Adipose tissue (tissue), 3 donors: ENCODE results near the gene TRDMT1. TPM values are rescaled to one million over a fixed set of nuclear protein-coding genes. Genes with fewer than 3 reads are reported as not detected.
A peak's percentile ranks its signal among the peaks of the same experiment; 100 is the strongest.

Experiments
- H3K27ac ChIP-seq: one replicate; pipeline ENCODE4 v1.5.1; 2013; ENCODE audit warnings: low read depth, low read length
- WGBS, 3 donors: extraction: QIAGEN DNeasy Blood & Tissue Kit; methylation state at CpG; one replicate each; pipeline ENCODE4 v1.1.7; 2013; 5-methylcytosine and 5-hydroxymethylcytosine counted together
- polyA plus RNA-seq, 3 donors: library from polyadenylated mRNA; stranded (reverse); fragments of 200-250 nt; gene quantifications; one replicate each; pipeline ENCODE4 v1.2.3, GENCODE V29; 2013
- donor health status: healthy with polysubstance abuse.
- donor health status: Bipolar disorder and iron deficiency.
- donor health status: healthy.

TRDMT1 gene
- 1 to 10 TPM; 1.3 to 2.7 (median 1.6) TPM for polyA plus RNA-seq

GRCh38 chr10:17200912-17201793 lies at the start of gene TRDMT1:
Gene TRDMT1, minus strand, starts transcription at chr10:17201672. Its CDS starts 38 bp downstream, at chr10:17201634.
- 0% methylated on average over 49 to 60 of the region's 60 CpGs for WGBS, 3 donors
- H3K27ac ChIP-seq = peak within 1 kb of the TSS; percentile 71

DNA sequence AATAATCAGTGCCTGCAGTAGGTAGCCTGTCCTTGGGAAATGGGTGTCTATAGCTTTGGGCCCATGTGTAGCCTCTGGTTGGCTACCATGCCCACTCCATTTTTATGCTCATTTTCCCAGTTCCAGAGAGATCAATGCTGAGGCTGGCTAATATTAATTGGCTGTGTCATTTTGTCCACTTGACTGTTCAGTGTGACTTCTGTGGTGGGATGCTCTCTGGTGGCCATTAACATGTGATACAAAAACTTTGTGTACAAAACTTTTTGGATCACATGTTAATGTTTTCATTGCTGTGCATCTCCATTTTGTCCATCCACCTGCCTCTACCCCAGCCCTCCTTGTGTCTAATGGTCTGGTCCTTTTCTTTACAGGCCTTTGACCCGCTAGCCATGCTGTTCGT lies 49.3 kb upstream of the TRDMT1 start:
- 93 to 96% (median 95%) methylated on average over 2 of the region's 2 CpGs for WGBS, 3 donors
- H3K27ac ChIP-seq = no peak overlapping the region

GRCh38 chr10:17249820-17250219 lies 48.3 kb upstream of the TRDMT1 start:
- WGBS, 3 donors = 39 to 73% (median 69%) methylated on average over 4 of the region's 4 CpGs
- no peak overlapping the region for H3K27ac ChIP-seq

- H3K27ac ChIP-seq = no peak overlapping the region
- WGBS, 3 donors = 61 to 89% (median 83%) methylated on average over 1 of the region's 1 CpG
Measured at GRCh38 chr10:17248964-17249363, 47.5 kb upstream of the TRDMT1 start.

GRCh38 chr10:17247210-17247609 lies 45.7 kb upstream of the TRDMT1 start:
- WGBS, 3 donors = 73 to 88% (median 86%) methylated on average over 1 of the region's 1 CpG

DNA sequence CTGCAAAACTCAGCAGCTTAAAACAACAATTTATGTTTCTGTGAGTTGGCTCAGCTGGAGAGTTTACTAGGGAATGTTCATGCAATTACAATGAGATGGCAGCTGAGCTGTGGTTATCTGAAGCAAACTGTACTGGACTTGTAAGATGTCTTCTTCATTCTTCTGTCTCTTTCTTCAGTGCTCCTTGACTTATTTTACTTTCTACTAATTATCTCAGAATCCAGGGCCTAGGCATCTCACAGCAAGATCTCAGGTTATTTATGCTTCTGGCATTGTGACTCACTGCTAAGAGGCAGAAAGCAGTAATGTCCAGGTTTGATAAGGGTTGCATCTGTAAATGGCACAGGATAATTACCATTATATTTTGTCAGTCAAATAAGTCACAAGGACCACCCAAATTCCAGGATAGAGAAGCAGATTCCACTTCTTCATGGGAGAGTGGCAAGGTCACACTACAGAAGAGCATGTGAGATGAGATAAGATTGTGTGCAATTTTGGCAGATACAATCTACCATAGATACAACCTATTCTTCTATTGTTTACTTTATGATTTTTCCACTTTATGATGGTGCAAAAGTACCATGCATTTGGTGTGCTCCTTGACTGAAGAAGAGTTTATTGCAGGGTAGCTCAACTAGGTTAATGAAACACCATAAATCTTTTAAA lies 43.4 kb upstream of the TRDMT1 start:
- H3K27ac ChIP-seq = no peak overlapping the region

More at GRCh38 chr10:17247210-17247609, 45.7 kb upstream of the TRDMT1 start:
- H3K27ac ChIP-seq = no peak overlapping the region

DNA sequence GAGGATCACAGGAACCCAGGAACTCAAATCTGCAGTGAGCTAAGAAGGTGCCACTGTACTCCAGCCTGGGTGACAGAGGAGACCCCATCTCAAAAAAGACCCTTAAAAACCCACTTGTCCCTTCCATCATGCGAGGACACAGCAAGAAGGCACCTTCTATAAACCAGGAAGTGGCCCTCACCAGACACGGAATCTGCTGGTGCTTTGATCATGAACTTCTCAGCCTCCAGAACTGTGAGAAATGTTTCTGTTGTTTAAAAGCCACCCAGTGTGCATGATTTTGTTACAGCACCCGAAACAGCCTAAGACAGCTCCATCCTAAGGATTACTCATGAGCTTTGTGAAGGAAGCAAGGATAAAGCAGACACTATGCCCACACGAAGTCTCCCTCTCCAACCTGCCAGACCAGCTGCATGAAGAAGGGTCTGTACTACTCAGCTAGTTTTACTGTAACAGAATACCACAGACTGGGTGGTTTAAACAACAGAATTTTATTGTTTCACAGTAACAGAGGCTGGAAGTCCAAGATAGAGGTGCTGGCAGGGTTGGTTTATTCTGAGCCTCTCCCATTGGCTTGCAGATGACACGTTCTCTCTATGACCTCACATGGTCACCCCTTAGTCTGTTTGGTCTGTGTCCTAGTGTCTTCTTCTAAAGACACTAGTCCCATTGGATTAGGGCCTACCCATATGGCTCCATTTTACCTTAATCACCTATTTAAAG lies 40.3 kb upstream of the TRDMT1 start:
- WGBS, 3 donors = 81 to 94% (median 88%) methylated on average over 5 of the region's 5 CpGs
- no peak overlapping the region for H3K27ac ChIP-seq

- 88 to 94% (median 91%) methylated on average over 4 of the region's 4 CpGs for WGBS, 3 donors
- H3K27ac ChIP-seq = no peak overlapping the region
Measured at GRCh38 chr10:17240616-17241015, 39.1 kb upstream of the TRDMT1 start.

GRCh38 chr10:17240096-17240495 lies 38.6 kb upstream of the TRDMT1 start:
- H3K27ac ChIP-seq = no peak overlapping the region
- 94 to 97% (median 94%) methylated on average over 2 of the region's 2 CpGs for WGBS, 3 donors

GRCh38 chr10:17239345-17240085 lies 38.0 kb upstream of the TRDMT1 start:
- H3K27ac ChIP-seq = no peak overlapping the region
- 88 to 96% (median 91%) methylated on average over 6 of the region's 6 CpGs for WGBS, 3 donors

- WGBS, 3 donors = 59 to 73% (median 66%) methylated on average over 12 of the region's 12 CpGs
Measured at GRCh38 chr10:17238445-17239291, 37.2 kb upstream of the TRDMT1 start.

DNA sequence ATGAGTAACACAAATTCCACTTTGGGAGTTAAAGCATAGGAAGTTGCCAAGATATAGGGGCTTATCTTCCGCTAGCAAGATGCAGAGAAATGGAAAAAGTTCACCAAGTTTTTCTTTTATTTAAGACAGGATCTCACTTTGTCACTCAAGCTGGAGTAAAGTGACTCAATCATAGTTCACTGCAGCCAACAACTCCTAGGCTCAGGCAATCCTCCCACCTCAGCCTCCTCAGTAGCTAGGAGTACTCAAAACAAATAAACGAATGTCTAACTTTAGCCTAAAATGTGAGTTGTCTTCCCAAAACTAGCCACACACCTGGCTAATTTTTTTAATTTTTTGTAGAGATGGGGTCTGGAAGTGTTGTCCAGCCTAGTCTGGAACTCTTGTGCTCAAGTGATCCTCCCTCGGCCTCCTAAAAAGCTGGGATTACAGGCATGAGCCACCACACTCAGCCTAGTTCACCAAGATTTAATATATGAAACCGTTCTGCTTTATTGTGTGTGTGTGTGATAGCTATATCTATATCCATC lies 36.5 kb upstream of the TRDMT1 start:
- H3K27ac ChIP-seq = no peak overlapping the region
- WGBS, 3 donors = 79 to 88% (median 81%) methylated on average over 4 of the region's 4 CpGs

More at GRCh38 chr10:17238445-17239291, 37.2 kb upstream of the TRDMT1 start:
- no peak overlapping the region for H3K27ac ChIP-seq

- WGBS, 3 donors = 57 to 76% (median 70%) methylated on average over 5 of the region's 5 CpGs
Measured at GRCh38 chr10:17237149-17237527, 35.7 kb upstream of the TRDMT1 start.

GRCh38 chr10:17236468-17237148 lies 35.1 kb upstream of the TRDMT1 start:
- WGBS, 3 donors = 30 to 67% (median 59%) methylated on average over 1 of the region's 1 CpG
- no peak overlapping the region for H3K27ac ChIP-seq

More at GRCh38 chr10:17237149-17237527, 35.7 kb upstream of the TRDMT1 start:
- H3K27ac ChIP-seq = no peak overlapping the region

GRCh38 chr10:17235136-17235535 lies 33.7 kb upstream of the TRDMT1 start:
- 61 to 86% (median 70%) methylated on average over 8 of the region's 8 CpGs for WGBS, 3 donors

GRCh38 chr10:17234431-17234945 lies 33.0 kb upstream of the TRDMT1 start:
- WGBS, 3 donors = 78 to 95% (median 86%) methylated on average over 5 of the region's 5 CpGs
- H3K27ac ChIP-seq = no peak overlapping the region

More at GRCh38 chr10:17235136-17235535, 33.7 kb upstream of the TRDMT1 start:
- H3K27ac ChIP-seq = no peak overlapping the region
